Neural progenitor cell (in vitro differentiated cells): ENCODE measurements around the gene LINGO4. TPM values are rescaled to one million over a fixed set of nuclear protein-coding genes. Genes with fewer than 3 reads are reported as not detected.

ENCODE experiments used
- DNase-seq: peaks from one replicate; pipeline ENCODE4 v3.0.0-alpha.2; 2016; ENCODE audit warnings: low spot score
- H2AFZ ChIP-seq: fragments of 200-600 bp; sonication (generic); replicated peaks from 2 replicates; pipeline ENCODE4 v1.6.1; 2016; ENCODE audit warnings: antibody characterized with exemption
- H3F3A ChIP-seq: fragments of 200-600 bp; sonication (generic); 2 replicates; pipeline ENCODE4 v1.6.1; 2016; ENCODE audit warnings: antibody characterized with exemption, low read depth
- H3K27ac ChIP-seq: fragments of 200-600 bp; sonication (generic); 2 replicates; pipeline ENCODE4 v1.5.1; 2016; ENCODE audit warnings: mild to moderate bottlenecking
- H3K27me3 ChIP-seq: fragments of 200-600 bp; sonication (generic); 2 replicates; pipeline ENCODE4 v1.6.1; 2016; ENCODE audit warnings: mild to moderate bottlenecking, moderate library complexity
- H3K36me3 ChIP-seq: fragments of 200-600 bp; sonication (generic); 2 replicates; pipeline ENCODE4 v1.5.1; 2016
- H3K4me1 ChIP-seq: fragments of 200-600 bp; sonication (generic); 2 replicates; pipeline ENCODE4 v1.6.1; 2016; ENCODE audit warnings: mixed run types
- H3K4me2 ChIP-seq: fragments of 200-600 bp; sonication (generic); 2 replicates; pipeline ENCODE4 v1.6.1; 2016
- H3K4me3 ChIP-seq: fragments of 200-600 bp; sonication (generic); 2 replicates; pipeline ENCODE4 v1.5.1; 2016
- H3K79me2 ChIP-seq: fragments of 200-600 bp; sonication (generic); 2 replicates; pipeline ENCODE4 v1.6.1; 2016; ENCODE audit warnings: low read depth
- H3K9ac ChIP-seq: fragments of 200-600 bp; sonication (generic); 2 replicates; pipeline ENCODE4 v1.6.1; 2016
- H3K9me3 ChIP-seq: fragments of 200-600 bp; sonication (generic); 2 replicates; pipeline ENCODE4 v1.5.1; 2016; ENCODE audit warnings: low read depth
- H4K20me1 ChIP-seq: fragments of 200-600 bp; sonication (generic); 2 replicates; pipeline ENCODE4 v1.6.1; 2016; ENCODE audit warnings: low read depth
- H3K27ac Mint-ChIP-seq: 3 replicates; pipeline ENCODE4 v1.8.0; 2021; ENCODE audit warnings: mixed read lengths
- H3K27me3 Mint-ChIP-seq: 2 replicates; pipeline ENCODE4 v1.8.0; 2022; ENCODE audit warnings: low read depth, mild to moderate bottlenecking, inconsistent platforms, moderate library complexity, mixed read lengths; ENCODE audit not compliant: insufficient read depth
- H3K36me3 Mint-ChIP-seq: 3 replicates; pipeline ENCODE4 v1.8.0; 2021; ENCODE audit warnings: mixed read lengths
- H3K4me1 Mint-ChIP-seq: 3 replicates; pipeline ENCODE4 v1.8.0; 2021; ENCODE audit warnings: mixed read lengths
- H3K4me3 Mint-ChIP-seq: 3 replicates; pipeline ENCODE4 v1.8.0; 2021; ENCODE audit warnings: mild to moderate bottlenecking, moderate library complexity, mixed read lengths
- H3K9me3 Mint-ChIP-seq: 3 replicates; pipeline ENCODE4 v1.8.0; 2020; ENCODE audit warnings: mixed read lengths
- CTCF ChIP-seq: fragments of 200-600 bp; sonication (generic); IDR thresholded peaks from 2 replicates; pipeline ENCODE4 v1.5.1; 2017; ENCODE audit warnings: antibody characterized with exemption, mild to moderate bottlenecking
- EZH2 ChIP-seq: fragments of 200-600 bp; sonication (generic); IDR thresholded peaks from 2 replicates; pipeline ENCODE4 v1.6.1; 2017; ENCODE audit warnings: antibody characterized with exemption, mild to moderate bottlenecking, moderate library complexity
- EZH2phosphoT487 ChIP-seq: fragments of 200-600 bp; sonication (generic); IDR thresholded peaks from 2 replicates; pipeline ENCODE4 v1.6.1; 2017; ENCODE audit warnings: antibody characterized with exemption
- total RNA-seq: library from RNA; depleted of rRNA; stranded (reverse); fragments of >200 nt; gene quantifications from 2 replicates; pipeline ENCODE4 v1.2.3, GENCODE V29; 2015; ENCODE audit warnings: low replicate concordance

LINGO4 gene
- total RNA-seq, 1 donor from 2014 or later, result not detected

GRCh38 chr1:151807131-151807530, 1.9 kb upstream of the LINGO4 start:
- TF ChIP-seq CTCF, result no peak
- no peak for TF ChIP-seq EZH2
- no peak for TF ChIP-seq EZH2phosphoT487
- Mint-ChIP-seq H3K4me1 (peaks cover 10% of the 10 kb centered on the region), H3K27ac (no peak overlapping the region), H3K27me3 (peaks cover 9% of the 10 kb centered on the region), H3K9me3 (no peaks in the 10 kb centered on the region), H3K36me3 (no peaks in the 10 kb centered on the region), H3K4me3 (no peak overlapping the region)
- no peaks in the 10 kb centered on the region for H3K79me2 ChIP-seq
- no peak overlapping the region for H3K9ac ChIP-seq
- DNase-seq, result no peak
- no peaks in the 10 kb centered on the region for H3F3A ChIP-seq
- H2AFZ ChIP-seq, result no peak overlapping the region
- H3K36me3 ChIP-seq, result no peaks in the 10 kb centered on the region
- H3K4me2 ChIP-seq, result no peak overlapping the region
- H3K9me3 ChIP-seq, result no peaks in the 10 kb centered on the region
- no peaks in the 10 kb centered on the region for H3K27me3 ChIP-seq
- H4K20me1 ChIP-seq, result no peaks in the 10 kb centered on the region
- H3K4me1 ChIP-seq, result no peaks in the 10 kb centered on the region
- no peak overlapping the region for H3K4me3 ChIP-seq
- H3K27ac ChIP-seq, result no peak overlapping the region

- Histone ChIP-seq H3K9ac (no peak overlapping the region), H3K9me3 (no peaks in the 10 kb centered on the region), H4K20me1 (no peaks in the 10 kb centered on the region), H3K4me3 (no peak overlapping the region), H2AFZ (no peak overlapping the region), H3K27ac (no peak overlapping the region), H3K36me3 (no peaks in the 10 kb centered on the region), H3F3A (no peaks in the 10 kb centered on the region), H3K4me1 (no peaks in the 10 kb centered on the region), H3K27me3 (no peaks in the 10 kb centered on the region), H3K4me2 (no peak overlapping the region), H3K79me2 (no peaks in the 10 kb centered on the region)
- TF ChIP-seq CTCF (no peak), EZH2 (no peak), EZH2phosphoT487 (no peak)
- Mint-ChIP-seq H3K36me3 (no peaks in the 10 kb centered on the region), H3K27ac (no peak overlapping the region), H3K27me3 (peaks cover 6% of the 10 kb centered on the region), H3K9me3 (no peaks in the 10 kb centered on the region), H3K4me3 (no peak overlapping the region), H3K4me1 (peaks cover 10% of the 10 kb centered on the region)
- DNase-seq, result no peak
These were observed 951 bp upstream of the LINGO4 start for GRCh38 chr1:151806170-151806569.

GRCh38 chr1:151803915-151804314, 1.3 kb downstream of the LINGO4 start:
- Mint-ChIP-seq H3K27me3 (peaks cover 8% of the 10 kb centered on the region), H3K4me3 (no peak overlapping the region), H3K27ac (no peak overlapping the region), H3K36me3 (no peaks in the 10 kb centered on the region), H3K4me1 (peaks cover 10% of the 10 kb centered on the region), H3K9me3 (no peaks in the 10 kb centered on the region)
- no peak overlapping the region for H2AFZ ChIP-seq
- no peak overlapping the region for H3K27ac ChIP-seq
- no peak overlapping the region for H3K9ac ChIP-seq
- H3K79me2 ChIP-seq, result no peaks in the 10 kb centered on the region
- TF ChIP-seq EZH2phosphoT487 (no peak), EZH2 (no peak), CTCF (no peak)
- H3K4me3 ChIP-seq, result no peak overlapping the region
- no peaks in the 10 kb centered on the region for H3K9me3 ChIP-seq
- H3K4me1 ChIP-seq, result peaks cover 6% of the 10 kb centered on the region
- no peaks in the 10 kb centered on the region for H4K20me1 ChIP-seq
- DNase-seq, result no peak
- no peaks in the 10 kb centered on the region for H3K36me3 ChIP-seq
- no peak overlapping the region for H3K4me2 ChIP-seq
- H3K27me3 ChIP-seq, result no peaks in the 10 kb centered on the region
- H3F3A ChIP-seq, result peaks cover 6% of the 10 kb centered on the region
